ENCODE data around the gene PTPN20. TPM values are rescaled to one million over a fixed set of nuclear protein-coding genes. Genes with fewer than 3 reads are reported as not detected.
"Not testable (repeated sequence)": the region's sequence is repeated elsewhere in the genome, so short reads cannot be mapped to it uniquely, and the experiment has no call there.

The PTPN20 gene, protein sequence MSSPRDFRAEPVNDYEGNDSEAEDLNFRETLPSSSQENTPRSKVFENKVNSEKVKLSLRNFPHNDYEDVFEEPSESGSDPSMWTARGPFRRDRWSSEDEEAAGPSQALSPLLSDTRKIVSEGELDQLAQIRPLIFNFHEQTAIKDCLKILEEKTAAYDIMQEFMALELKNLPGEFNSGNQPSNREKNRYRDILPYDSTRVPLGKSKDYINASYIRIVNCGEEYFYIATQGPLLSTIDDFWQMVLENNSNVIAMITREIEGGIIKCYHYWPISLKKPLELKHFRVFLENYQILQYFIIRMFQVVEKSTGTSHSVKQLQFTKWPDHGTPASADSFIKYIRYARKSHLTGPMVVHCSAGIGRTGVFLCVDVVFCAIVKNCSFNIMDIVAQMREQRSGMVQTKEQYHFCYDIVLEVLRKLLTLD
- total RNA-seq, result 13.0 TPM
- long read RNA-seq, transcript PTPN20-206 (5 exons, 1,995 nt), result major isoform, 7 of 19 reads
- long read RNA-seq, partial matches to known transcripts, result 0 of 19 reads
- long read RNA-seq, other reads (novel, unspliced or antisense), result 9 of 19 reads

DNA sequence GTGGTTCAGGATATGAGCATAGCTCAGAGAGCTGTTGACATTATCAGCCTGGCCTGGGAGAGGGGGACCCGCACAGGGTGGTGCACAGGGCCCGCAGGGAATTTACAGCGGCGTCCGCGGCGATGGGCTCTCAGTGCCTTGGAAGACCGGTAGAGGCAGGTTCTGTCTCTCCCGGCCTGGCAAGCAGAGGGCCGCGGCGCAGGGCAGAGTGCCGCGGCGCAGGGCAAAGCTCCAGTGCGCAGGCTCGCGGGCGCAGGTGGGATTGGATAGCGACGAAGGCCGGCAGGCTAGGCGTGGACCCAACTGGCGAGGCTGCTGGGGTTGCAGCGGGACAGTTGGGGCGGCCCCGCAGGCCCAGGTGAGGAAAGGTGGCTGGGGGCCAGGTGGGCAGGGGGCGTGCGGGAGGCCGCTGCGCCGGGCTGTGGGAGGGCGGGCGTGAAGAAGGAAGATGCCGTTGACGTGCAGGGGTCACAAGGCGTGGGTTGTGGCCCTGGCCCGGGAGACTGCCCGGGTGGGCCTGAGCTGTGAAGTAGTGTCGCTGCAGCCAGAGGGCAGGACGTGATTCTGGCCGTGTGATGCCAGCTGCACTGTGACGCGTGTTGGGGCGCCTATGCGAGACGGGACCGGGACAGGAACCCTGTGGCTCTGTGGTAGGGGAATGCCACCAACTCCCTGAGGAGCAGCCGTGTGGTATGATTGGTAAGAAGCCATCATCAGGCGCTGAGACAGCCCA, at the start of gene PTPN20:
Gene PTPN20 (plus strand): TSS at position 285 of the 733 bp plus-strand sequence. CDS start 21,072 bp downstream, outside the sequence.
- H3K4me3 ChIP-seq, result peak within 1 kb of the TSS; percentile 55
- H3K36me3 ChIP-seq; intact Hi-C loops (cut with micrococcal nuclease); H3K9me3 ChIP-seq (replicated peaks); H3K27me3 ChIP-seq (ENCODE audit: low read depth); H3K4me1 ChIP-seq: not testable (repeated sequence)
- TF ChIP-seq, protein P1, sequence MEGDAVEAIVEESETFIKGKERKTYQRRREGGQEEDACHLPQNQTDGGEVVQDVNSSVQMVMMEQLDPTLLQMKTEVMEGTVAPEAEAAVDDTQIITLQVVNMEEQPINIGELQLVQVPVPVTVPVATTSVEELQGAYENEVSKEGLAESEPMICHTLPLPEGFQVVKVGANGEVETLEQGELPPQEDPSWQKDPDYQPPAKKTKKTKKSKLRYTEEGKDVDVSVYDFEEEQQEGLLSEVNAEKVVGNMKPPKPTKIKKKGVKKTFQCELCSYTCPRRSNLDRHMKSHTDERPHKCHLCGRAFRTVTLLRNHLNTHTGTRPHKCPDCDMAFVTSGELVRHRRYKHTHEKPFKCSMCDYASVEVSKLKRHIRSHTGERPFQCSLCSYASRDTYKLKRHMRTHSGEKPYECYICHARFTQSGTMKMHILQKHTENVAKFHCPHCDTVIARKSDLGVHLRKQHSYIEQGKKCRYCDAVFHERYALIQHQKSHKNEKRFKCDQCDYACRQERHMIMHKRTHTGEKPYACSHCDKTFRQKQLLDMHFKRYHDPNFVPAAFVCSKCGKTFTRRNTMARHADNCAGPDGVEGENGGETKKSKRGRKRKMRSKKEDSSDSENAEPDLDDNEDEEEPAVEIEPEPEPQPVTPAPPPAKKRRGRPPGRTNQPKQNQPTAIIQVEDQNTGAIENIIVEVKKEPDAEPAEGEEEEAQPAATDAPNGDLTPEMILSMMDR (IDR thresholded peaks at IDR 0.05; ENCODE audit: borderline replicate concordance), result peak; percentile 19
- peak; percentile 58 for DNase-seq
- H3K27ac ChIP-seq (replicated peaks), result peak within 1 kb of the TSS; percentile 80

DNA sequence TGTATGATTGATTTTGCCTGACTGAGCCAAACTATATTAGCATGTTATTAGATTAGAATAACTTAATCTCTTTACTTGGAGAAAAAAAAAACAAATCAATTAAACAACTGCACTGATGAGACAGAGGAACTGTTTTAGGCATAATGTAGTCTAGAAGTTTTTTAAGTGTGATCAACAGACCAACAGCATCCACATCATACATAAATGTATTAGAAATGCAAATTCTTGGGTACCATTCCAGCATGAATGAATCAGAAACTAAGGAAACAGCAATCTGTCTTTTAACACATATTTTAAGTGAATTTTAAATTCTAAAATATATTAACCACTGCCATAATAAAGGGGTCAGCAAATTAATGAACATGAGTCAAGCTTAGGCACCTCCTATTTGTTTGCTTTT, 41.5 kb upstream of the PTPN20 start:
- H3K36me3 ChIP-seq; DNase-seq; H3K4me3 ChIP-seq; H3K27me3 ChIP-seq (ENCODE audit: low read depth); H3K4me1 ChIP-seq; intact Hi-C loops (cut with micrococcal nuclease); H3K9me3 ChIP-seq (replicated peaks); H3K27ac ChIP-seq (replicated peaks): not testable (repeated sequence)

DNA sequence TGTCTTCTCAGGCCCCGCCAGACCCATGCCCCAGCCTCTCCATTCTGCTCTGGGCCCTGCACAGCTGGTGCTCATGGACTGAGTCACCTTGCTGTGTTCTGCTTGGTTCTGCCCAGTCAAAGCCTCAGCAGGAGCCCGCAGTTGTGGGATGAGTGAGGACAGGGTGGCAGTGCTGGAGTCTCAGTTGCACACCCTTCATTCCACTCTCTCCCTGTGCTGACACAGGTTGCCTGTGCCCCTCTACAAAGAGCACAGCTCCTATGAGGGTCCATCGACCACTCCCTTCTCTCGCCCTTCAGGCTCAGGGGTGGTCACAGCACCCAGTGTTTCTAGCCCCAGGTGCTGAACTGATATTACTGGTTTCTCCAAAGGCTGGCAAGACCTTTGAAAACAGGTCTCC, 39.6 kb upstream of the PTPN20 start:
- H3K27me3 ChIP-seq (ENCODE audit: low read depth); intact Hi-C loops (cut with micrococcal nuclease); DNase-seq; H3K4me3 ChIP-seq; H3K9me3 ChIP-seq (replicated peaks); H3K36me3 ChIP-seq; H3K27ac ChIP-seq (replicated peaks); H3K4me1 ChIP-seq: not testable (repeated sequence)

GRCh38 chr10:46875304-46875703, 35.9 kb upstream of the PTPN20 start:
- DNase-seq; intact Hi-C loops (cut with micrococcal nuclease); H3K9me3 ChIP-seq (replicated peaks); H3K4me3 ChIP-seq; H3K27ac ChIP-seq (replicated peaks); H3K4me1 ChIP-seq; H3K36me3 ChIP-seq; H3K27me3 ChIP-seq (ENCODE audit: low read depth): not testable (repeated sequence)

DNA sequence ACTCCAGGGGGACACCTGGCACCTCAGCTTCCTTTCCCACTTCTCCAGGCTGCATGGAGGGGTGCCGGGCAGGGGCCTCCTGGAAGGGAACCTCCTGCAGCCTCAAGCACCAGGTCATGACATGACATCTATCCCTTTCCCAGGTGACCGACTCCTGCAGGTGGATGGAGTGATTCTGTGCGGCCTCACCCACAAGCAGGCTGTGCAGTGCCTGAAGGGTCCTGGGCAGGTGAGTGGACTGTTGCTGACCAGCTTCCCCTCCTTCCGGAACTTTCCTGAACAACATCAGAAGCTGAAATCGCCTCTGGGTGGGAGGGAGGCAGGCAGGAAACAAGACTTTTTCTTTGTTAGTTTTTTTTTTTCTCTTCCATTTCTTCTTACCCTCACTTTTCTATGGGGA, 34.5 kb upstream of the PTPN20 start:
- H3K4me3 ChIP-seq; intact Hi-C loops (cut with micrococcal nuclease); DNase-seq; H3K36me3 ChIP-seq; H3K27ac ChIP-seq (replicated peaks); H3K4me1 ChIP-seq; H3K9me3 ChIP-seq (replicated peaks); H3K27me3 ChIP-seq (ENCODE audit: low read depth): not testable (repeated sequence)

DNA sequence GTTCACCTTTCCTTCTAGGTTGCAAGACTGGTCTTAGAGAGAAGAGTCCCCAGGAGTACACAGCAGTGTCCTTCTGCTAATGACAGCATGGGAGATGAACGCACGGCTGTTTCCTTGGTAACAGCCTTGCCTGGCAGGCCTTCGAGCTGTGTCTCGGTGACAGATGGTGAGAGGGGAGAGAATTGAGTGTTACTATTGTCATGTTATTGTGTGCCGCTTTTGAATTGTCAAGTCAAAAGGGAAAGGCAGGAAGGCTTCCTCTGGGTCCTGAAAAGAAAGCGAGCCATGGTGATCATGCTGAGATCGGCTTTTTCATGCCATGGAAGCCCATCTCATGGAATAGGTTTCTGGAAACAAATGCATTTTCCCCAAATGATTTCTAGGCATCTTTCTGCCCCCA, 32.5 kb upstream of the PTPN20 start:
- H3K4me1 ChIP-seq; H3K4me3 ChIP-seq; H3K27me3 ChIP-seq (ENCODE audit: low read depth); intact Hi-C loops (cut with micrococcal nuclease); H3K9me3 ChIP-seq (replicated peaks); H3K36me3 ChIP-seq; H3K27ac ChIP-seq (replicated peaks); DNase-seq: not testable (repeated sequence)

DNA sequence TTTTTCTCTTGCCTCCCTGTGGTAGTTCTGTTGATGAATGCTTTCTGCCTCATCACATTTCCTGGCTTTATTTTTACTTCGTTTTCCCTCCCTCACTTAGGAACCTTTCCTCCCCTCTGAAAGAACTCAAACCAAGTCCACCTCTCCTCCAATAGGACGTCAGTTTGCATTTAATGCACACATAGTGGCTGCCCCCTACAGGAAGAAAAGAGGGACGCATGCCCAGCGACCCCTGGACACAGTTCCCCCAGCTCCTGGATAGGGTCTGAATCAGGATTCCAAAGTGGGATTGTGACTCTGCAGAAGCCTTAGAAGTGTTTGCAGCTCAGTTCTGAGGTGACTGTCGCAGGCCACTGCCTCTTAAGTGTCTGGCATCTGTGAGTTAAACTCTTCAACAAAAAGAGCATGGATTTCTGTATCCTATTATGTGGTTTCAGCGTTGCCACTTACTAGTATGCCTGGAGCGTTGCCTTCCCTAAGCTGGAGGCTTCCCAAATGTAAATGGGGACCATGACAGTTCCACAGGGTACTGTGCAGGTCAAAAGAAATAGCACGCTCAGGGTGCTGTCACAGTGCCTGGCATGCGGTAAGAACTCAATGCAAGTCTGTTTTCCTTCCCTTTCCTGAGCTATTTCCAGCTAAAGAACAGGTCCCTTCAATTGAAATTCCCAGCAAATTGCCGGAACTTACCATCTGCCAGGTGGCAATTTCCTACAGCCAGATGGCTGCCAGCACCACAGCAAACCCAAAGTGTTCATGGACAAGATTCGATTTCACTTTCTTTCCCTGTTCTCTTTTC, 20.2 kb upstream of the PTPN20 start:
- H3K36me3 ChIP-seq; intact Hi-C loops (cut with micrococcal nuclease); H3K27me3 ChIP-seq (ENCODE audit: low read depth); H3K9me3 ChIP-seq (replicated peaks); H3K27ac ChIP-seq (replicated peaks); H3K4me1 ChIP-seq; DNase-seq; H3K4me3 ChIP-seq: not testable (repeated sequence)

DNA sequence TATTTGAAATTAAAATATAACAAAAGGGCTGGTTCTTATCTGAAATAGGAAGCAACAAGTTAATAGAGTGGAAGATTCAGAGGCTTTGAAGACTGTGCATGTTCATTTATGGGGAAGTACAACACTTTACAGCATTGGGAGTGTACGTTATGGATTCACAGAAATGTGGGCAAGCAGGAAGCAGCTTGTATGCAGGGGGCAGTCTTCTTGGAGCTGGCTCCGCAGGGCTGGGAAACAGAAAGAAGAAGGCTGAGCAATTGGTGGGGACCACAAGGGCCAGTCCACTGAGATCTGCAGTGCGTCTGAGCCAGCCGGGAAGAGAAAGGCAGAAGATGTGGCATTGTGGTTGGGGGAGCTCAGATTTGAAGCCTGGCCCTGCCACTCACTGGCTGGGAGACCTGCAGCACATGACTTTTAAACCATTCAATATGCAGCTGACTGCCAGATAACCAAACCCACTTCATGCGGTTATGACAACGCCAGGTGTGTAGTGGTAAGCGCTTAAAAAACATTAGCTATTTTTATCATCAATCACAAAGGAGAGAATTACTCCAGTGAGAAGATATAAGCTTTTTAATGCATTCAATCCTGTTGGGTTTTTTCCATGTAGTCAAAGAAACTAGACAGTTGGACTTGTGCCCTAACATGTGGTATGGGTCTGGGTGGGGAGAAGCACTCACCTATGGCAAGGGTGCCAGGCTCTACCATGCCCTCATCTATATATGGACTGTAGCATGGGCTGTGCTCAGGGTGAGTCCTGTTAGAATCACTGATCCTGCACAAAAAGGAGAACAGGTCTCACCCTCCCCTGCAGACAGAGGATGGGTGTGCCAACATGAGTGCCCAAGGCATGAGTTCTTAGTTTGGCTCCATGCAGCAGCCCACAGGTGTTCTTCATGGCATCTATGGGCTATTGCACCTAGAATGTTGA, 14.2 kb upstream of the PTPN20 start:
- DNase-seq; H3K9me3 ChIP-seq (replicated peaks); H3K4me1 ChIP-seq; H3K36me3 ChIP-seq; H3K27me3 ChIP-seq (ENCODE audit: low read depth); H3K4me3 ChIP-seq; intact Hi-C loops (cut with micrococcal nuclease); H3K27ac ChIP-seq (replicated peaks): not testable (repeated sequence)

DNA sequence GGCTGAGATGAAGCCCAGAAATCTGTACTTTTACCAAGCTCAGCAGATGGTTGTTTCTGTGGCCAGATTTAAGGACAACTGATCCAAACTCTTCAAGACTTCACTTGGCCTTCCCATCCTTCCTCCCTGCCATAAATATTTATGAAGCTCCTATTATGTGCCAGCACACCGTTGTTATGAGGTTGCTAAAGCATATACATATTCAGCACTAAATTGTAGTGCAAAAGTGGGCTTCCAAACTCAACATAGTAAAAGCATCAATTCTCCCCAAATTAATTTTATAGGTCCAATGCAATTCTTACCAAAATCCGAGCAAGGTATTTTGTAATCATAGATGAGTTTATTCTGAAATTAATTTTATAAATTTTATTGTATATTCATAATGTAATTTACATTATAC, 10.0 kb upstream of the PTPN20 start:
- H3K4me1 ChIP-seq; H3K27me3 ChIP-seq (ENCODE audit: low read depth); H3K36me3 ChIP-seq; DNase-seq; H3K9me3 ChIP-seq (replicated peaks); H3K27ac ChIP-seq (replicated peaks); intact Hi-C loops (cut with micrococcal nuclease); H3K4me3 ChIP-seq: not testable (repeated sequence)

GRCh38 chr10:46903874-46904273, 7.4 kb upstream of the PTPN20 start:
- H3K36me3 ChIP-seq; H3K4me3 ChIP-seq; H3K4me1 ChIP-seq; H3K9me3 ChIP-seq (replicated peaks); intact Hi-C loops (cut with micrococcal nuclease); H3K27ac ChIP-seq (replicated peaks); DNase-seq; H3K27me3 ChIP-seq (ENCODE audit: low read depth): not testable (repeated sequence)

GRCh38 chr10:46906359-46906758, 4.9 kb upstream of the PTPN20 start:
- H3K9me3 ChIP-seq (replicated peaks); intact Hi-C loops (cut with micrococcal nuclease); H3K4me3 ChIP-seq; H3K27ac ChIP-seq (replicated peaks); DNase-seq; H3K36me3 ChIP-seq; H3K4me1 ChIP-seq; H3K27me3 ChIP-seq (ENCODE audit: low read depth): not testable (repeated sequence)
